Upper lobe of right lung (tissue), 1 donor: Measurements from ENCODE around the gene TUB. TPM values are rescaled to one million over a fixed set of nuclear protein-coding genes. Genes with fewer than 3 reads are reported as not detected.
A peak's percentile ranks its signal among the peaks of the same experiment; 100 is the strongest.

Experiments
- ATAC-seq: fragments of 200-7000 bp; cut with Tn5 transposase; one replicate; pipeline ENCODE4 v1.9.1; 2020; ENCODE audit warnings: mild to moderate bottlenecking, moderate library complexity
- DNase-seq: peaks from one replicate; pipeline ENCODE4 v3.0.0-alpha.2; 2020
- H3K27ac ChIP-seq: fragments of 200-600 bp; one replicate; pipeline ENCODE4 v1.8.0; 2022
- H3K27me3 ChIP-seq: fragments of 200-600 bp; one replicate; pipeline ENCODE4 v1.8.0; 2022; ENCODE audit warnings: mild to moderate bottlenecking
- H3K36me3 ChIP-seq: fragments of 200-600 bp; one replicate; pipeline ENCODE4 v1.8.0; 2022
- H3K4me1 ChIP-seq: fragments of 200-600 bp; one replicate; pipeline ENCODE4 v1.8.0; 2022
- H3K4me3 ChIP-seq: fragments of 200-600 bp; one replicate; pipeline ENCODE4 v1.8.0; 2022; ENCODE audit warnings: mild to moderate bottlenecking
- H3K9me3 ChIP-seq: fragments of 200-600 bp; one replicate; pipeline ENCODE4 v1.8.0; 2022
- CTCF ChIP-seq: fragments of 200-600 bp; IDR thresholded peaks from one replicate; pipeline ENCODE4 v1.8.0; 2022; ENCODE audit warnings: antibody characterized with exemption
- intact Hi-C: fragments of 100-400 bp; cut with DNase I; formaldehyde crosslinking; loops from one replicate; pipeline ENCODE4 v1.11.0; 2022
- total RNA-seq: library from RNA; stranded (reverse); fragmentation: NEBNext Ultra II Directional; extraction: Animal tissue kit (Norgen Biotek cat#: 25700); gene quantifications from one replicate; pipeline ENCODE4 v1.2.1, GENCODE V29; 2021
- donor health status: DM: no; HTN: yes; CAD: no; lungs with severe emphysema.

TUB gene
- total RNA-seq, 1 donor from 2014 or later = 3.6 TPM

GRCh38 chr11:8033305-8034105, 47.5 kb upstream of the TUB start:
- Histone ChIP-seq H3K27ac (no peak overlapping the region), H3K36me3 (no peaks in the 10 kb centered on the region), H3K9me3 (no peaks in the 10 kb centered on the region), H3K4me3 (no peak overlapping the region), H3K4me1 (no peaks in the 10 kb centered on the region), H3K27me3 (no peaks in the 10 kb centered on the region)
- intact Hi-C loops = loop anchor here (10.0 kb wide), 1 partner anchor 61 kb away; no protein-coding TSS in a partner anchor
- DNase-seq = peak; percentile 79
- peak; percentile 83 for ATAC-seq
- TF ChIP-seq CTCF = peak; percentile 83

GRCh38 chr11:8034106-8034585, 46.9 kb upstream of the TUB start:
- no peak for TF ChIP-seq CTCF
- ATAC-seq = no peak
- Histone ChIP-seq H3K27ac (no peak overlapping the region), H3K4me3 (no peak overlapping the region), H3K36me3 (no peaks in the 10 kb centered on the region), H3K27me3 (no peaks in the 10 kb centered on the region), H3K4me1 (no peaks in the 10 kb centered on the region), H3K9me3 (no peaks in the 10 kb centered on the region)
- intact Hi-C loops = loop anchor here (10.0 kb wide), 1 partner anchor 61 kb away; no protein-coding TSS in a partner anchor
- no peak for DNase-seq

GRCh38 chr11:8034604-8035190, 46.3 kb upstream of the TUB start:
- TF ChIP-seq CTCF = no peak
- Histone ChIP-seq H3K27ac (no peak overlapping the region), H3K27me3 (no peaks in the 10 kb centered on the region), H3K4me3 (no peak overlapping the region), H3K4me1 (no peaks in the 10 kb centered on the region), H3K36me3 (no peaks in the 10 kb centered on the region), H3K9me3 (no peaks in the 10 kb centered on the region)
- ATAC-seq (no peak), DNase-seq (no peak)
- intact Hi-C loops = loop anchor here (10.0 kb wide), 1 partner anchor 60 kb away; no protein-coding TSS in a partner anchor

- Histone ChIP-seq H3K4me3 (no peak overlapping the region), H3K4me1 (no peaks in the 10 kb centered on the region), H3K27me3 (no peaks in the 10 kb centered on the region), H3K36me3 (no peaks in the 10 kb centered on the region), H3K9me3 (no peaks in the 10 kb centered on the region), H3K27ac (no peak overlapping the region)
- intact Hi-C loops = loop anchor here (10.0 kb wide), 1 partner anchor 59 kb away; no protein-coding TSS in a partner anchor
- DNase-seq (no peak), ATAC-seq (no peak)
- no peak for TF ChIP-seq CTCF
These were observed 45.7 kb upstream of the TUB start for GRCh38 chr11:8035200-8035855.

- intact Hi-C loops = loop anchor here (10.0 kb wide), 1 partner anchor 59 kb away; no protein-coding TSS in a partner anchor
- H3K27ac ChIP-seq = no peak overlapping the region
- no peaks in the 10 kb centered on the region for H3K27me3 ChIP-seq
- no peaks in the 10 kb centered on the region for H3K36me3 ChIP-seq
- H3K9me3 ChIP-seq = no peaks in the 10 kb centered on the region
- H3K4me3 ChIP-seq = no peak overlapping the region
- ATAC-seq (no peak), DNase-seq (no peak)
- TF ChIP-seq CTCF = no peak
- no peaks in the 10 kb centered on the region for H3K4me1 ChIP-seq
These were observed 44.8 kb upstream of the TUB start for GRCh38 chr11:8036002-8036802.
